Panc1 (cell line): ENCODE measurements around the gene CMTM7. TPM values are rescaled to one million over a fixed set of nuclear protein-coding genes. Genes with fewer than 3 reads are reported as not detected.

Experiments
- ATAC-seq: fragments of 200-7000 bp; cut with Tn5 transposase; 2 replicates; pipeline ENCODE4 v1.9.1; 2020; ENCODE audit warnings: mild to moderate bottlenecking, moderate library complexity
- BruUV-seq: library from RNA; stranded (reverse); fragments of 400-500 nt; replicated peaks from 2 replicates; lab custom pipeline; 2021; lab: Mats Ljungman, UMichigan
- CTCF ChIA-PET: fragments of 300-600 bp; sonication (Branson Sonifier 250); formaldehyde crosslinking; loops from one replicate; lab custom pipeline; 2022; ENCODE audit warnings: antibody characterized with exemption; lab: Charles Lee
- POLR2A ChIA-PET: fragments of 300-600 bp; sonication (Branson Sonifier 250); formaldehyde crosslinking; loops from one replicate; lab custom pipeline; 2022; ENCODE audit warnings: antibody characterized with exemption; lab: Charles Lee
- DNase-seq: peaks from one replicate; pipeline ENCODE4 v3.0.0-alpha.2; 2010; ENCODE audit warnings: low read depth, low spot score
- H3K27ac ChIP-seq: 2 replicates; pipeline ENCODE4 v1.5.1; 2011; ENCODE audit warnings: mild to moderate bottlenecking, low read length, inconsistent platforms
- H3K27me3 ChIP-seq: fragments of 200-500 bp; sonication (Bioruptor generic); 2 replicates; pipeline ENCODE4 v1.6.0; 2014; ENCODE audit warnings: low read length, inconsistent platforms; ENCODE audit not compliant: control insufficient read depth, insufficient read depth
- H3K36me3 ChIP-seq: fragments of 200-500 bp; sonication (Bioruptor generic); 2 replicates; pipeline ENCODE4 v1.5.1; 2014; ENCODE audit warnings: inconsistent platforms, mild to moderate bottlenecking, low read length, moderate library complexity; ENCODE audit not compliant: control insufficient read depth, insufficient read depth
- H3K4me1 ChIP-seq: 2 replicates; pipeline ENCODE4 v1.5.1; 2011; ENCODE audit warnings: inconsistent platforms, mild to moderate bottlenecking, low read length, moderate library complexity; ENCODE audit not compliant: control insufficient read depth, insufficient read depth
- H3K4me3 ChIP-seq, 2 experiments: 2 replicates each; pipeline ENCODE4 v1.5.1; 2011 to 2012; ENCODE audit warnings: low read depth in 2 of 2, low read length in 2 of 2, mild to moderate bottlenecking in 2 of 2, inconsistent platforms in 1 of 2, moderate library complexity in 1 of 2
- H3K9me3 ChIP-seq: fragments of 200-500 bp; sonication (Bioruptor generic); 2 replicates; pipeline ENCODE4 v1.5.1; 2014; ENCODE audit warnings: low read depth, mild to moderate bottlenecking, inconsistent platforms, low read length, moderate library complexity; ENCODE audit not compliant: control insufficient read depth, insufficient read depth
- CTCF ChIP-seq: fragments of 450-650 bp; IDR thresholded peaks from 2 replicates; pipeline ENCODE4 v1.5.1; 2017; ENCODE audit warnings: mild to moderate bottlenecking
- POLR2AphosphoS5 ChIP-seq: IDR thresholded peaks from 2 replicates; pipeline ENCODE4 v1.6.1; 2012; ENCODE audit warnings: mild to moderate bottlenecking, low read depth, low read length, moderate library complexity
- REST ChIP-seq, 2 experiments: IDR thresholded peaks; 2 replicates each; pipeline ENCODE4 v1.6.1; 2011 to 2012; ENCODE audit warnings: low read depth in 2 of 2, control low read depth in 1 of 2, low read length in 1 of 2, mild to moderate bottlenecking in 1 of 2, moderate library complexity in 1 of 2; ENCODE audit not compliant: insufficient read depth in 1 of 2
- SIN3A ChIP-seq: IDR thresholded peaks from 2 replicates; pipeline ENCODE4 v1.6.1; 2012; ENCODE audit warnings: low read depth, mild to moderate bottlenecking, low read length, moderate library complexity, borderline replicate concordance; ENCODE audit not compliant: insufficient read depth
- TCF7L2 ChIP-seq: IDR thresholded peaks from 2 replicates; pipeline ENCODE4 v1.6.1; 2011; ENCODE audit warnings: mild to moderate bottlenecking, low read depth, low read length, inconsistent platforms
- in situ Hi-C: cut with HindIII; loops from 2 replicates; pipeline ENCODE4 v1.10.0; 2016; ENCODE audit warnings: low sequenced_read_pairs, low pct_unique_long_range_greater_than_20kb
- intact Hi-C: fragments of 100-400 bp; cut with micrococcal nuclease; formaldehyde crosslinking; loops from one replicate; pipeline ENCODE4 v1.10.0; 2022; ENCODE audit not compliant: unreplicated experiment
- total RNA-seq: library from RNA; stranded (reverse); gene quantifications from one replicate; pipeline ENCODE4 v1.2.1, GENCODE V29; 2021; ENCODE audit not compliant: unreplicated experiment

Gene CMTM7
- total RNA-seq, 1 experiment from 2014 or later, result 43.5 TPM

GRCh38 chr3:32450426-32450825, 58.8 kb downstream of the CMTM7 start:
- ATAC-seq (no peak), DNase-seq (no peak)
- Histone ChIP-seq H3K27ac (no peak overlapping the region), H3K4me3 (no peak overlapping the region), H3K27me3 (no peaks in the 10 kb centered on the region), H3K9me3 (no peaks in the 10 kb centered on the region), H3K4me1 (no peaks in the 10 kb centered on the region), H3K36me3 (peaks cover 2% of the 10 kb centered on the region; the same call in 1 of the 2 replicates)
- TF ChIP-seq POLR2AphosphoS5 (no peak), SIN3A (no peak), TCF7L2 (no peak), REST (IDR thresholded peaks at IDR 0.05; ENCODE audit: insufficient read depth in 1 of 2, low read depth in 2 of 2, low read length in 1 of 2) (no peak), CTCF (no peak)
- intact Hi-C loops (no loop called here), in situ Hi-C loops (no loop called here)
- CTCF ChIA-PET, result no interaction called here
- BruUV-seq, result no TSS peak
- POLR2A ChIA-PET, result no interaction called here

GRCh38 chr3:32450992-32451659, 59.5 kb downstream of the CMTM7 start:
- CTCF ChIA-PET, result no interaction called here

More at GRCh38 chr3:32450992-32451659, 59.5 kb downstream of the CMTM7 start:
- no peaks in the 10 kb centered on the region for H3K4me1 ChIP-seq
- no peak overlapping the region for H3K4me3 ChIP-seq
- no peak for TF ChIP-seq CTCF
- TF ChIP-seq REST (IDR thresholded peaks at IDR 0.05; ENCODE audit: insufficient read depth in 1 of 2, low read depth in 2 of 2, low read length in 1 of 2), result no peak
- TF ChIP-seq TCF7L2, result no peak
- POLR2A ChIA-PET, result no interaction called here
- no peaks in the 10 kb centered on the region for H3K9me3 ChIP-seq
- no peaks in the 10 kb centered on the region for H3K27me3 ChIP-seq
- no TSS peak for BruUV-seq
- in situ Hi-C loops (no loop called here), intact Hi-C loops (no loop called here)
- peaks cover 2% of the 10 kb centered on the region; the same call in 1 of the 2 replicates for H3K36me3 ChIP-seq
- ATAC-seq (no peak), DNase-seq (no peak)
- H3K27ac ChIP-seq, result no peak overlapping the region
